Measurements from ENCODE around the gene TBX5. TPM values are rescaled to one million over a fixed set of nuclear protein-coding genes. Genes with fewer than 3 reads are reported as not detected.

Gene TBX5
- total RNA-seq, 1 donor from 2014 or later, result not detected

DNA sequence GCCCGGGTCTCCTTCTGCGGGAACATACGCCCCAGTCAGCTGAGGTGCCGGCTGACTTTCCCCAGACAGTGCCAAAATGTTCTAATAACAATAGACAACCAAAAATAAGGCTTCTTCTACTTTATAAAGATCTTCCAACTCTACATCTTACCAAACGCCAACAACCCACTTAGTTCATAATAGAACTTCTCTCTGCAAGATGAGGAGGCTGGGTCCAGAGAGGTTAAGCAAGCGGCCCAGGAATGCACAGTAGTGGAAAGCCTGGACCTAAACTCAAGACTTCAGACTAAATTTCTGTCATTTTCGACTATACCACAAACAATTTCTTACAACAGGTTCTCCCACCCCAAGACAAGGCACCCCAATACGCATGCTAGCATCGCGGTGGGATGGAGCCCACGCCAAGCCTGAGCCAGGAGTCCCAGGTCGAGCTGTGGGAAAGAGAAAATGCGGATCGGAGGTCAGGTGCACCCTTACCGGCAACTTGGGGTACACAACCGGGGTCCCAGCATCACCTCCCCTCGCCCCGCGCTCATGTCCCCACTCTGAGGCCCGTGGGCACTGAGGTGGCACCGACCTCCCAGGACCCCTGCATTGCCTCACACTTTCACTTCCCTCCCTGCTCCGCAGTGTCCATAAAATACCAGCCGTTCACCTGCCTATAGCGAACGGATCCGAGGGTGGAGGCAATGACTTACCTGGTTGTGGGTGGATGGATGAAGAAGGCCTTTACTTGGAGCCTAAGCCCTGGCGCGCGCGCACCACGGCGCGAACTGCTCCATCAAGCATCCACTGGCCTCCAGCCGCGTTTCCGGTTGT, 42.1 kb upstream of the TBX5 start:
- H3K27ac Mint-ChIP-seq (ENCODE audit: unreplicated experiment), result no peak overlapping the region
- DNase-seq, result no peak
- peaks cover 5% of the 10 kb centered on the region for H3K9me3 Mint-ChIP-seq (ENCODE audit: unreplicated experiment)
- TF ChIP-seq, protein P1, sequence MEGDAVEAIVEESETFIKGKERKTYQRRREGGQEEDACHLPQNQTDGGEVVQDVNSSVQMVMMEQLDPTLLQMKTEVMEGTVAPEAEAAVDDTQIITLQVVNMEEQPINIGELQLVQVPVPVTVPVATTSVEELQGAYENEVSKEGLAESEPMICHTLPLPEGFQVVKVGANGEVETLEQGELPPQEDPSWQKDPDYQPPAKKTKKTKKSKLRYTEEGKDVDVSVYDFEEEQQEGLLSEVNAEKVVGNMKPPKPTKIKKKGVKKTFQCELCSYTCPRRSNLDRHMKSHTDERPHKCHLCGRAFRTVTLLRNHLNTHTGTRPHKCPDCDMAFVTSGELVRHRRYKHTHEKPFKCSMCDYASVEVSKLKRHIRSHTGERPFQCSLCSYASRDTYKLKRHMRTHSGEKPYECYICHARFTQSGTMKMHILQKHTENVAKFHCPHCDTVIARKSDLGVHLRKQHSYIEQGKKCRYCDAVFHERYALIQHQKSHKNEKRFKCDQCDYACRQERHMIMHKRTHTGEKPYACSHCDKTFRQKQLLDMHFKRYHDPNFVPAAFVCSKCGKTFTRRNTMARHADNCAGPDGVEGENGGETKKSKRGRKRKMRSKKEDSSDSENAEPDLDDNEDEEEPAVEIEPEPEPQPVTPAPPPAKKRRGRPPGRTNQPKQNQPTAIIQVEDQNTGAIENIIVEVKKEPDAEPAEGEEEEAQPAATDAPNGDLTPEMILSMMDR (IDR thresholded peaks at IDR 0.05; ENCODE audit: partially characterized antibody, unreplicated experiment), result no peak
- peaks cover 34% of the 10 kb centered on the region for H3K27me3 Mint-ChIP-seq (ENCODE audit: unreplicated experiment)
- no peak overlapping the region for H3K4me3 Mint-ChIP-seq (ENCODE audit: unreplicated experiment)
- peaks cover 8% of the 10 kb centered on the region for H3K4me1 Mint-ChIP-seq (ENCODE audit: low read depth, unreplicated experiment)
- no peaks in the 10 kb centered on the region for H3K36me3 Mint-ChIP-seq (ENCODE audit: unreplicated experiment)

DNA sequence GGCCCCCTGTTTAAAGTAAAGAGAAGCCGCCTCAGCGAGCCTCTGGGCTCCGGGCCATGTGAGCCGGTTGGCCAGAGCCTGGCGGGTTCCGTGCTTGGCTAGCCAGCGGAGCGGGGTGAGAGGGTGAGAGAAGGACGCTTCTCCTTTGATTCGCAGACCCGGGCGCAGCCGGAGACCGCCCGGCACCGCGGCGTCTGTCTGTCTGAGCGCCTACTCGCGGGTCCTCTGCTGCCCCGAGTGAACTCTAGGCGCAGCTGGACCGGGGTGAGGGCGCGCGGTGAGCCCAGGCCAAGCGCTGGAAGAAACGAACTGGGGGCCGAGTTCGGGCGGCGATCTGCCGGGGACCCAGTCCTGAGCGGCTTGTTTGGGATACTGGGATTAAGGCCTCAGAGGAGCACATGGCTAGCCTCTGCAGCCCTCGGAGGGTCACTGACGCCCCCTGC, 41.4 kb upstream of the TBX5 start:
- DNase-seq, result peak; percentile 36
- Mint-ChIP-seq H3K36me3 (ENCODE audit: unreplicated experiment) (no peaks in the 10 kb centered on the region), H3K27ac (ENCODE audit: unreplicated experiment) (no peak overlapping the region), H3K4me3 (ENCODE audit: unreplicated experiment) (no peak overlapping the region), H3K9me3 (ENCODE audit: unreplicated experiment) (peaks cover 6% of the 10 kb centered on the region), H3K4me1 (ENCODE audit: low read depth, unreplicated experiment) (peaks cover 8% of the 10 kb centered on the region), H3K27me3 (ENCODE audit: unreplicated experiment) (peaks cover 41% of the 10 kb centered on the region)
- TF ChIP-seq, protein P1 (IDR thresholded peaks at IDR 0.05; ENCODE audit: partially characterized antibody, unreplicated experiment), result no peak

DNA sequence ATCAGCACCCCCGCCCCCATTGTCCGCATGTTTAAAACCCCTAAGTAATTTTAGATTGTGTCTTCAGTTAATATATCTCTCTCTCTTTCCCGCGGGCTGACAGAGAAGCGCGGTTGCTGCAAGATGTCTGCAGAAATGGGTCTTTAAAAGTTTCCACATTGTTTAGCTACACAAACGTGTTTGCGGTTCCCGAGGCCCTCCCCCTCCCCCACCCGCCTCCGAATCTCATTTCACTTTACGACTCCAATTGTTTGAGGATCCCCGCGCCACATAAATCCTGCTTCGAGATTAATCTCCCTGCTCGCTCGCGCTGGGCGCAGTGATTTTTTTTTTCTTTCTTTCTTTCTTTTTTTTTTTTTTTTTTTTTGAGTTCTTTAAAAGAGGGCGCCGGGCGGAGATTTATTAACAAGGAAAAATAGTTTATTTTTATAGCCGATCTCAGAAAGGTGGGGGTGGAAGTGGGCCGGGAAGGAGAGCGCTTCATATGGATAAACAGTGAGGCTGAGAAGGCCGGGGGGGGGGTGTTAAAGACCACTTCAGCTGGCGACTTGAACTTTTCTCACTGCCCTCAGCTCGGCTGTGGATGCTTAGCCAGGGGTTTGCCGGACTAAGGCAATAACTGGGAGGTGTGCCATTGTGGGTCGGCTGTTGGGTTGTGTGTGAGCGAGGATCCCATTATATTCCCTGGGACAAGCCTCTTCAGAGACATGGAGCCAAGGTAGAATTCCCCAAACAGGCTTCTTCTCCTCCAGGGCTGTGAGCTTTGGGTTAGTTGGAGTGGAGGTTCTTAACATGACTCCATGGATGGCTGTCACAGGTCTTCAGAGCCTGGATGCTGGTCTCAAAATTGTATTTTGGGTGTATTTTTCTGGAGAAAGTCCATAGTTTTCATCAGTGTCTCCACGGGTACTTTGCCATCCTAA, 39.7 kb upstream of the TBX5 start:
- peaks cover 40% of the 10 kb centered on the region for H3K27me3 Mint-ChIP-seq (ENCODE audit: unreplicated experiment)
- TF ChIP-seq, protein P1 (IDR thresholded peaks at IDR 0.05; ENCODE audit: partially characterized antibody, unreplicated experiment), result no peak
- peaks cover 3% of the 10 kb centered on the region for H3K4me1 Mint-ChIP-seq (ENCODE audit: low read depth, unreplicated experiment)
- H3K9me3 Mint-ChIP-seq (ENCODE audit: unreplicated experiment), result peaks cover 6% of the 10 kb centered on the region
- no peak overlapping the region for H3K27ac Mint-ChIP-seq (ENCODE audit: unreplicated experiment)
- DNase-seq, result no peak
- no peak overlapping the region for H3K4me3 Mint-ChIP-seq (ENCODE audit: unreplicated experiment)
- no peaks in the 10 kb centered on the region for H3K36me3 Mint-ChIP-seq (ENCODE audit: unreplicated experiment)

DNA sequence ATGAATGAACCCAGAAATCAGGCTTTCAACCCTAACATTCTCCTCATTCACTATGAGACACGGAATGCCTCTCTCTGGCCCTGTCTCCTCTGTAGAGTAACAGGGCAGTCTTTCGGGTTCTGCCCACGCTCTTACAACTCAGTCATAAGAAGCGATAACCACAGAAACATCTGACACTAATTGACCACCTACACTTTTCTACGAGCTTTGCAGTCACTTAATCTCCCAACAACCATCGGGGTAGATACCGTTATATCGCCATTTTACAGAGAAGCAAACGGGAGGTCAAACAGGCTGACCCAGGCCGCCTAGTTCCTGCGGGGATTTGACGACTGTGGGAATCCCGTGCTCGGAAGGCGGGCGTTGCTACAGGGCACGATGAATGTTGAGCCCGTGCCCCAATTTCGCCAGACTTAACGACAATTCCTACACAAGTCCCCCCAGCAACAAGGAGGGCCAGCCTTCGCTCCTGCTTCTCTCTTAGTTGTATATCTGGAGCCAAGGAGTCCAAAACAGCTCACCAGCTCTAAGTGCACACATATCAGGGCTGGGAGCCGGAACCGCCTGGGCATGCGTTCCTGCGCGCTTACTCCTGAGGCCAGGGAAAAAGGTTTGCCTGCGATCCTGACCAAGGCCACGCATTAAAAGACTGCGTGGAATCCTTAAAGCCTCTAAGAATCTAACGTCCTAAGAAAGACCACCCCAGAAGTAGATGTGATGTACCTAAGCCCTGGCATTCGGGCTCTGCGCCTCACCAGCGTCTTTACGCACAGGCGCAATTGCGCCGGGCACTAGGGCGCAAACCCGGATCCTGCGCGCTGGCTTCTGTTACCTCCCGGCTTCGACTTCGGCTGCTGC, 38.7 kb upstream of the TBX5 start:
- H3K4me1 Mint-ChIP-seq (ENCODE audit: low read depth, unreplicated experiment), result peaks cover 3% of the 10 kb centered on the region
- H3K36me3 Mint-ChIP-seq (ENCODE audit: unreplicated experiment), result no peaks in the 10 kb centered on the region
- H3K9me3 Mint-ChIP-seq (ENCODE audit: unreplicated experiment), result peaks cover 7% of the 10 kb centered on the region
- DNase-seq, result no peak
- no peak overlapping the region for H3K4me3 Mint-ChIP-seq (ENCODE audit: unreplicated experiment)
- TF ChIP-seq, protein P1 (IDR thresholded peaks at IDR 0.05; ENCODE audit: partially characterized antibody, unreplicated experiment), result no peak
- H3K27me3 Mint-ChIP-seq (ENCODE audit: unreplicated experiment), result peaks cover 39% of the 10 kb centered on the region
- no peak overlapping the region for H3K27ac Mint-ChIP-seq (ENCODE audit: unreplicated experiment)

Measured in glutamatergic neuron (in vitro differentiated cells).